SK-N-SH (cell line): ENCODE data around the gene PKNOX2. TPM values are rescaled to one million over a fixed set of nuclear protein-coding genes. Genes with fewer than 3 reads are reported as not detected.

Experiments used
- CTCF ChIA-PET: fragments of 300-600, 350-600 bp; formaldehyde crosslinking; extraction: SDS; loops from one replicate; lab custom pipeline; 2021; lab: Yijun Ruan, JAX
- POLR2A ChIA-PET: fragments of 350-600 bp; sonication (Branson Sonifier 250); formaldehyde crosslinking; extraction: SDS; loops from one replicate; lab custom pipeline; 2020; ENCODE audit warnings: antibody characterized with exemption, inconsistent platforms; lab: Yijun Ruan, JAX
- DNase-seq: peaks from one replicate; pipeline ENCODE4 v3.0.0; 2012
- H2AFZ ChIP-seq: fragments of 200-600 bp; sonication (generic); 2 replicates; pipeline ENCODE4 v1.8.1; 2016; ENCODE audit warnings: antibody characterized with exemption, mild to moderate bottlenecking, low read depth
- H3F3A ChIP-seq: fragments of 200-600 bp; sonication (generic); replicated peaks from 2 replicates; pipeline ENCODE3; 2016; ENCODE audit warnings: antibody characterized with exemption, mild to moderate bottlenecking; ENCODE audit not compliant: insufficient read depth
- H3K27ac ChIP-seq, 2 experiments: fragments of 200-500 bp in 1 of 2; fragments of 200-600 bp in 1 of 2; sonication (Bioruptor generic) in 1 of 2; sonication (generic), shearing (Covaris generic) in 1 of 2; 2 replicates each; pipeline versions ENCODE4 v1.5.1 to v1.6.1; 2014 to 2016; ENCODE audit warnings: low read depth in 2 of 2, inconsistent platforms in 1 of 2, low read length in 1 of 2, mild to moderate bottlenecking in 1 of 2, mixed read lengths in 1 of 2
- H3K27me3 ChIP-seq: fragments of 200-600 bp; sonication (generic), shearing (Covaris generic); 2 replicates; pipeline ENCODE4 v1.6.1; 2016; ENCODE audit warnings: mixed run types; ENCODE audit not compliant: insufficient read depth
- H3K36me3 ChIP-seq, 2 experiments: fragments of 200-500 bp in 1 of 2; fragments of 200-600 bp in 1 of 2; sonication (Bioruptor generic) in 1 of 2; sonication (generic) in 1 of 2; replicated peaks in 1 of 2; 2 replicates each; pipeline versions ENCODE3 to v1.5.1; 2014 to 2016; ENCODE audit warnings: low read length in 1 of 2, mild to moderate bottlenecking in 1 of 2; ENCODE audit not compliant: insufficient read depth in 2 of 2, control insufficient read depth in 1 of 2
- H3K4me1 ChIP-seq, 2 experiments: fragments of 200-500 bp in 1 of 2; fragments of 200-600 bp in 1 of 2; sonication (Bioruptor generic) in 1 of 2; sonication (generic), shearing (Covaris generic) in 1 of 2; 2 replicates each; pipeline versions ENCODE4 v1.5.1 to v1.6.1; 2014 to 2016; ENCODE audit warnings: low read depth in 1 of 2, low read length in 1 of 2, mixed run types in 1 of 2; ENCODE audit not compliant: insufficient read depth in 2 of 2, control insufficient read depth in 1 of 2
- H3K4me2 ChIP-seq: fragments of 200-600 bp; sonication (generic), shearing (Covaris generic); 2 replicates; pipeline ENCODE4 v1.6.1; 2017; ENCODE audit warnings: mixed run types
- H3K4me3 ChIP-seq, 2 experiments: fragments of 200-500 bp in 1 of 2; fragments of 200-600 bp in 1 of 2; sonication (Bioruptor generic) in 1 of 2; sonication (generic), shearing (Covaris generic) in 1 of 2; 2 replicates each; pipeline versions ENCODE4 v1.5.1 to v1.8.1; 2014 to 2016; ENCODE audit warnings: low read depth in 2 of 2, inconsistent platforms in 1 of 2, low read length in 1 of 2, mild to moderate bottlenecking in 1 of 2, mixed read lengths in 1 of 2, moderate library complexity in 1 of 2
- H3K79me2 ChIP-seq: fragments of 200-600 bp; sonication (generic); 2 replicates; pipeline ENCODE4 v1.8.1; 2017; ENCODE audit warnings: mild to moderate bottlenecking; ENCODE audit not compliant: insufficient read depth
- H3K9ac ChIP-seq: fragments of 200-600 bp; sonication (generic); 2 replicates; pipeline ENCODE4 v1.6.1; 2017; ENCODE audit warnings: mixed run types
- H3K9me2 ChIP-seq: fragments of 200-600 bp; sonication (generic); 2 replicates; pipeline ENCODE4 v1.6.1; 2017; ENCODE audit warnings: mixed run types
- H3K9me3 ChIP-seq: fragments of 200-600 bp; sonication (generic); 2 replicates; pipeline ENCODE4 v1.6.1; 2017; ENCODE audit warnings: mixed run types, mild to moderate bottlenecking, moderate library complexity
- H4K20me1 ChIP-seq: fragments of 200-600 bp; sonication (generic); 2 replicates; pipeline ENCODE4 v1.6.1; 2017; ENCODE audit warnings: mild to moderate bottlenecking, mixed run types; ENCODE audit not compliant: insufficient read depth
- CHD2 ChIP-seq: fragments of 150-350 bp; IDR thresholded peaks from 2 replicates; pipeline ENCODE4 v1.6.1; 2018; ENCODE audit warnings: low read length; ENCODE audit not compliant: partially characterized antibody
- EP300 ChIP-seq, 2 experiments: IDR thresholded peaks; 2 replicates each; pipeline versions ENCODE4 v1.4.0 to v1.6.1; 2012; ENCODE audit warnings: borderline replicate concordance in 1 of 2, low read depth in 1 of 2, low read length in 1 of 2
- GABPA ChIP-seq: IDR thresholded peaks from 2 replicates; pipeline ENCODE4 v1.4.0; 2012; ENCODE audit warnings: low read depth, mild to moderate bottlenecking
- GATA2 ChIP-seq: sonication (generic); formaldehyde crosslinking; IDR thresholded peaks from 2 replicates; pipeline ENCODE4 v1.5.0; 2020; ENCODE audit warnings: mild to moderate bottlenecking, missing genetic modification reagents
- IRF3 ChIP-seq: fragments of 150-350 bp; IDR thresholded peaks from 2 replicates; pipeline ENCODE4 v1.6.1; 2016; ENCODE audit warnings: mild to moderate bottlenecking, low read depth, low read length
- MXI1 ChIP-seq: IDR thresholded peaks from 2 replicates; pipeline ENCODE4 v1.6.1; 2012; ENCODE audit warnings: mild to moderate bottlenecking, low read depth, low read length, improper control_type of control experiment
- NFIC ChIP-seq: IDR thresholded peaks from 2 replicates; pipeline ENCODE4 v1.4.0; 2012; ENCODE audit warnings: borderline replicate concordance
- TAF1 ChIP-seq: IDR thresholded peaks from 2 replicates; pipeline ENCODE4 v1.6.1; 2012; ENCODE audit warnings: low read depth, mild to moderate bottlenecking, low read length, moderate library complexity, borderline replicate concordance
- YY1 ChIP-seq: IDR thresholded peaks from 2 replicates; pipeline ENCODE4 v1.4.0; 2012; ENCODE audit warnings: low read depth, mild to moderate bottlenecking
- WGBS: methylation state at CpG from one replicate; pipeline ENCODE4 v1.1.6; 2017; ENCODE audit warnings: low lambda C conversion rate; 5-methylcytosine and 5-hydroxymethylcytosine counted together
- polyA plus RNA-seq, 3 experiments: library from polyadenylated mRNA; depleted of rRNA; stranded (reverse); fragments of >200 nt; gene quantifications; 2 replicates each; pipeline ENCODE4 v1.2.3, GENCODE V29; 2012
- TF ChIP-seq, protein P1 (sequence below): IDR thresholded peaks from 2 replicates; pipeline ENCODE4 v1.4.0; 2012; ENCODE audit warnings: low read depth, borderline replicate concordance
- TF ChIP-seq, protein P2 (sequence below): IDR thresholded peaks from 2 replicates; pipeline ENCODE4 v1.6.1; 2012; ENCODE audit warnings: mild to moderate bottlenecking, low read depth, low read length, moderate library complexity

PKNOX2 gene
- polyA plus RNA-seq, 1 of the 3 experiments (the other 2 are of a cell fraction): 0.02 TPM

- DNase-seq: no peak
- 81% methylated on average over 14 of the region's 14 CpGs for whole genome bisulfite sequencing
- H3K4me2 ChIP-seq: no peak overlapping the region
- CTCF ChIA-PET: interaction anchor here (0.9 to 2.2 kb wide), 4 partner anchors 28 to 254 kb away, joined by 3 to 7 read pairs (median 4); no protein-coding TSS in a partner anchor
- H3K36me3 ChIP-seq: no peaks in the 10 kb centered on the region
- H3K27ac ChIP-seq: no peak overlapping the region
- H3K4me3 ChIP-seq: no peak overlapping the region
- H3K9ac ChIP-seq: no peak overlapping the region
- H3K27me3 ChIP-seq: peaks cover 6% of the 10 kb centered on the region
- no peaks in the 10 kb centered on the region for H3K9me2 ChIP-seq
- POLR2A ChIA-PET: no interaction called here
- no peaks in the 10 kb centered on the region for H4K20me1 ChIP-seq
- peaks cover 0 to 7% of the 10 kb centered on the region in 2 experiments; a peak in 1 of 4 replicates for H3K4me1 ChIP-seq
- no peaks in the 10 kb centered on the region for H3K9me3 ChIP-seq
- no peak for TF ChIP-seq CHD2
- no peak for TF ChIP-seq GATA2 (CRISPR knock-in tag)
- TF ChIP-seq YY1: no peak
- no peak for TF ChIP-seq IRF3
- no peak for TF ChIP-seq TAF1
- no peak for TF ChIP-seq EP300 (IDR thresholded peaks at IDR 0.05; ENCODE audit: borderline replicate concordance in 1 of 2, low read depth in 1 of 2, low read length in 1 of 2)
- TF ChIP-seq, protein P1, sequence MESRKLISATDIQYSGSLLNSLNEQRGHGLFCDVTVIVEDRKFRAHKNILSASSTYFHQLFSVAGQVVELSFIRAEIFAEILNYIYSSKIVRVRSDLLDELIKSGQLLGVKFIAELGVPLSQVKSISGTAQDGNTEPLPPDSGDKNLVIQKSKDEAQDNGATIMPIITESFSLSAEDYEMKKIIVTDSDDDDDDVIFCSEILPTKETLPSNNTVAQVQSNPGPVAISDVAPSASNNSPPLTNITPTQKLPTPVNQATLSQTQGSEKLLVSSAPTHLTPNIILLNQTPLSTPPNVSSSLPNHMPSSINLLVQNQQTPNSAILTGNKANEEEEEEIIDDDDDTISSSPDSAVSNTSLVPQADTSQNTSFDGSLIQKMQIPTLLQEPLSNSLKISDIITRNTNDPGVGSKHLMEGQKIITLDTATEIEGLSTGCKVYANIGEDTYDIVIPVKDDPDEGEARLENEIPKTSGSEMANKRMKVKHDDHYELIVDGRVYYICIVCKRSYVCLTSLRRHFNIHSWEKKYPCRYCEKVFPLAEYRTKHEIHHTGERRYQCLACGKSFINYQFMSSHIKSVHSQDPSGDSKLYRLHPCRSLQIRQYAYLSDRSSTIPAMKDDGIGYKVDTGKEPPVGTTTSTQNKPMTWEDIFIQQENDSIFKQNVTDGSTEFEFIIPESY: no peak
- TF ChIP-seq, protein P2, sequence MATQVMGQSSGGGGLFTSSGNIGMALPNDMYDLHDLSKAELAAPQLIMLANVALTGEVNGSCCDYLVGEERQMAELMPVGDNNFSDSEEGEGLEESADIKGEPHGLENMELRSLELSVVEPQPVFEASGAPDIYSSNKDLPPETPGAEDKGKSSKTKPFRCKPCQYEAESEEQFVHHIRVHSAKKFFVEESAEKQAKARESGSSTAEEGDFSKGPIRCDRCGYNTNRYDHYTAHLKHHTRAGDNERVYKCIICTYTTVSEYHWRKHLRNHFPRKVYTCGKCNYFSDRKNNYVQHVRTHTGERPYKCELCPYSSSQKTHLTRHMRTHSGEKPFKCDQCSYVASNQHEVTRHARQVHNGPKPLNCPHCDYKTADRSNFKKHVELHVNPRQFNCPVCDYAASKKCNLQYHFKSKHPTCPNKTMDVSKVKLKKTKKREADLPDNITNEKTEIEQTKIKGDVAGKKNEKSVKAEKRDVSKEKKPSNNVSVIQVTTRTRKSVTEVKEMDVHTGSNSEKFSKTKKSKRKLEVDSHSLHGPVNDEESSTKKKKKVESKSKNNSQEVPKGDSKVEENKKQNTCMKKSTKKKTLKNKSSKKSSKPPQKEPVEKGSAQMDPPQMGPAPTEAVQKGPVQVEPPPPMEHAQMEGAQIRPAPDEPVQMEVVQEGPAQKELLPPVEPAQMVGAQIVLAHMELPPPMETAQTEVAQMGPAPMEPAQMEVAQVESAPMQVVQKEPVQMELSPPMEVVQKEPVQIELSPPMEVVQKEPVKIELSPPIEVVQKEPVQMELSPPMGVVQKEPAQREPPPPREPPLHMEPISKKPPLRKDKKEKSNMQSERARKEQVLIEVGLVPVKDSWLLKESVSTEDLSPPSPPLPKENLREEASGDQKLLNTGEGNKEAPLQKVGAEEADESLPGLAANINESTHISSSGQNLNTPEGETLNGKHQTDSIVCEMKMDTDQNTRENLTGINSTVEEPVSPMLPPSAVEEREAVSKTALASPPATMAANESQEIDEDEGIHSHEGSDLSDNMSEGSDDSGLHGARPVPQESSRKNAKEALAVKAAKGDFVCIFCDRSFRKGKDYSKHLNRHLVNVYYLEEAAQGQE: no peak
- no peak for TF ChIP-seq GABPA
- no peak for TF ChIP-seq MXI1
- no peak for TF ChIP-seq NFIC
- H3K79me2 ChIP-seq: no peaks in the 10 kb centered on the region
- H3F3A ChIP-seq: no peaks in the 10 kb centered on the region
- no peak overlapping the region for H2AFZ ChIP-seq
Measured at GRCh38 chr11:125168918-125169456, 4.4 kb downstream of the PKNOX2 start.
